Measurements from ENCODE around the gene MAGED2. TPM values are rescaled to one million over a fixed set of nuclear protein-coding genes. Genes with fewer than 3 reads are reported as not detected.
A peak's percentile ranks its signal among the peaks of the same experiment; 100 is the strongest.

MAGED2 gene
- total RNA-seq, 2 donors from 2014 or later: 40.8 to 54.8 TPM

- ATAC-seq (replicated peaks): peak; percentile 33
- no peaks in the 10 kb centered on the region for H3K27me3 Mint-ChIP-seq
- peaks cover 16% of the 10 kb centered on the region for H3K4me1 Mint-ChIP-seq
- H3K9me3 Mint-ChIP-seq: no peaks in the 10 kb centered on the region
- peak overlapping the region; percentile 97 for H3K27ac Mint-ChIP-seq
- peak overlapping the region; percentile 93 for H3K4me3 Mint-ChIP-seq
- peaks cover 38% of the 10 kb centered on the region for H3K36me3 Mint-ChIP-seq (ENCODE audit: low read depth)
Observed at GRCh38 chrX:54808109-54808604, 612 bp downstream of the MAGED2 start.

DNA sequence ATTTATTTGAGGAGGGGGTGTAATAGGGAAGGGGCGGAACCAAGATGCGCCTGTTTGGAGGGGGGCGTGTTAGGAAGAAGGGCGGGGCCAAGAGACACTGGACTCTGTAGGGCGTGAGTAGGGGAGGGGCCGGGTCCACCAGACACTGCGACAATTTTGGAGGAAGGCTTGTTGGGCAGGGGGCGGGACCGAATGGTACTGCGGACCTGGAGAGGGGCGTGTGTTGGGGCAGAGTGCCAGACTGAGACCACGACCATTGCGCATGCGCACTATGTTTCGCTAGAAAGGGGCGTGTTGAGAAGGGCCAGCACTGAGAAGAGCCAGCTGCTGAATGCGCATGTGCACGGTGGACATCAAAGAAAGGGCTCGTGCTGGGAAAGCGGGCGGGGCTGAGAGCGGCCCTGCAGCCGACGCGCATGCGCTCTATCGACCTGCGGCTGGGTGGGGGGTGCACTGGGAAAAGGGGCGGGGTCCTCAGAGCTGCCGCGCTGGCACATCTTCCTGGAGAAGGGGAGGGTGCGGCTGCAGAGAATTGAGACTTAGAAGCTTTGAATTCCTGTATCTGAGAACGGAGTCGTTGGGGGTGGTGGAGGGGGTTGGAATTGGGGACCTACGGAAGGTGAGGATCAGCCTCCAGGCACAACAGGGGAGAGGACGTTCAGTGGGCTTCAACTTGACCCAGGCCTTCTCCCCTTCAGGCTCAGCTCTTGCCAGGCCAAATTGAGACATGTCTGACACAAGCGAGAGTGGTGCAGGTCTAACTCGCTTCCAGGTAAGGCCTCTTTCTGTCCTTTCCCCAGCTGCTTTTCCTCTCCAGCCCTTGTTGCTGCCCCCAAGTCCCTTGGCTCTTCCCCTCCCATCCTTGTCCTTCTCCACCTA, 1.3 kb downstream of the MAGED2 start:
- Mint-ChIP-seq H3K27ac (peak overlapping the region; percentile 97), H3K4me3 (peak overlapping the region; percentile 93), H3K36me3 (ENCODE audit: low read depth) (peaks cover 45% of the 10 kb centered on the region), H3K27me3 (no peaks in the 10 kb centered on the region), H3K9me3 (no peaks in the 10 kb centered on the region), H3K4me1 (peaks cover 16% of the 10 kb centered on the region)
- peak; percentile 95 for ATAC-seq (replicated peaks)

DNA sequence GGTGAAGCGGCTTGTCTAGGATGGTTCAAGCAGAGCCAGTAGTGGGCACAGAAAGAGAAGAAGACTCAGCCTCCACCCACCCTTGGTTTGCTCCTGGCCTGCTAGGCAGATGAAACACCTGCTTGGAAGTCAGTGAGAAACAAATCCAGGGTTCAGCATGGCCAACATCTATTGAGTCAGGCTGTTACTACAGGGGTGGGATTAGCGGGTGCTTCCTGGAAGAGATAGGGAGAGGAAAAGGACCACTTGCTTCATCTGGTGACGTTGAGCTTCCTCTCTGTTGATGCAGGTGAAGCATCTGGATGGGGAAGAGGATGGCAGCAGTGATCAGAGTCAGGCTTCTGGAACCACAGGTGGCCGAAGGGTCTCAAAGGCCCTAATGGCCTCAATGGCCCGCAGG, 3.0 kb downstream of the MAGED2 start:
- peaks cover 57% of the 10 kb centered on the region for H3K36me3 Mint-ChIP-seq (ENCODE audit: low read depth)
- peaks cover 13% of the 10 kb centered on the region for H3K4me1 Mint-ChIP-seq
- no peaks in the 10 kb centered on the region for H3K27me3 Mint-ChIP-seq
- H3K4me3 Mint-ChIP-seq: peak overlapping the region; percentile 93
- no peaks in the 10 kb centered on the region for H3K9me3 Mint-ChIP-seq
- no peak for ATAC-seq (replicated peaks)
- no peak overlapping the region for H3K27ac Mint-ChIP-seq

DNA sequence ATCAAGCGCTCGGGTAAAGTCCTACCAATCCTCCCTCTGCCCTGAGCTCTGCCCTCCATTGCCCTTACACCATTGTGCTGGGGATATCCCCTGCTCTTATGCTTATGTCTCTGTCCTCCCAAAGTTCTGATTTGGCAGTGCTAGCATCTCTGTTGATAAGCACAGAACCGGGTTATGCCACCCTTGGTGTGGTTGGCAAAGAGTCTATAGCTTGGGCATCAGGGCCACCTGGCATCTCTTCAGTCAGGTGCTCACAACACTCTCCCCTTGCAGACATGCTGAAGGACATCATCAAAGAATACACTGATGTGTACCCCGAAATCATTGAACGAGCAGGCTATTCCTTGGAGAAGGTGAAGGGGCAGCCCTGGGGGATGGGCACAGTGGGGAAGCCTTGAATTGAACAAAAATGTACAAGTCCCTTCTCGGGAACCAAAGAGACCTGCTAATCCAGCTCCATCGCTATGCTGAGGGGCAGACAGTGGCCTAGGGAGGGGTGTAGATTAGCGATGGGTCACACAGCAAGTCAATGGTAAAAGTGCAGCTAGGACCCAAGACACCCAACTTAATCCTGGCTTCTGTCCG, 3.8 kb downstream of the MAGED2 start:
- peaks cover 65% of the 10 kb centered on the region for H3K36me3 Mint-ChIP-seq (ENCODE audit: low read depth)
- peaks cover 9% of the 10 kb centered on the region for H3K4me1 Mint-ChIP-seq
- no peaks in the 10 kb centered on the region for H3K9me3 Mint-ChIP-seq
- H3K4me3 Mint-ChIP-seq: peak overlapping the region; percentile 12
- no peak overlapping the region for H3K27ac Mint-ChIP-seq
- H3K27me3 Mint-ChIP-seq: no peaks in the 10 kb centered on the region
- no peak for ATAC-seq (replicated peaks)

DNA sequence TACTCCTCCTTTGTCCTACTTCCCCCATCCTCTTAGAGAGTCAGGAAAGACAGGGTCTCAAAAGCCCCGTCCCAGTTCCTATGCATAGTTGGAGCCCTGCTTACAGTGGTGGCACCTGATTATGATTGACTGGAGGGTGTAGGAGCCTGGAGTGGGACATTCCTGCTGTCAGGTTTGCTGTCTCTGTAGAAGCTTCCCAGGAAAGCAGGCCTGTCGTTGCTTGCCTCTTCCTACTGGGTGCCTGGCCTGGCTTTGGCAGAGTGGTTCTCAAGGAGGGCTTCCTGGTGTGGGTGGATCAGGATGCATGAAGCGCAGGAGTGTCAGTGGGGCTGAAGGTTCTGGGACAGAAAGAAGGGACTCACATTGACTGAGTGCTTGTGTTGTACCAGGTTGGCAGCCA, 4.8 kb downstream of the MAGED2 start:
- ATAC-seq (replicated peaks): no peak
- Mint-ChIP-seq H3K4me3 (no peak overlapping the region), H3K4me1 (peaks cover 9% of the 10 kb centered on the region), H3K9me3 (no peaks in the 10 kb centered on the region), H3K27ac (no peak overlapping the region), H3K27me3 (no peaks in the 10 kb centered on the region), H3K36me3 (ENCODE audit: low read depth) (peaks cover 67% of the 10 kb centered on the region)

GRCh38 chrX:54817220-54817820, 9.8 kb downstream of the MAGED2 start:
- Mint-ChIP-seq H3K4me1 (no peaks in the 10 kb centered on the region), H3K36me3 (ENCODE audit: low read depth) (peaks cover 37% of the 10 kb centered on the region), H3K27me3 (no peaks in the 10 kb centered on the region), H3K27ac (no peak overlapping the region), H3K9me3 (no peaks in the 10 kb centered on the region), H3K4me3 (no peak overlapping the region)
- no peak for ATAC-seq (replicated peaks)

DNA sequence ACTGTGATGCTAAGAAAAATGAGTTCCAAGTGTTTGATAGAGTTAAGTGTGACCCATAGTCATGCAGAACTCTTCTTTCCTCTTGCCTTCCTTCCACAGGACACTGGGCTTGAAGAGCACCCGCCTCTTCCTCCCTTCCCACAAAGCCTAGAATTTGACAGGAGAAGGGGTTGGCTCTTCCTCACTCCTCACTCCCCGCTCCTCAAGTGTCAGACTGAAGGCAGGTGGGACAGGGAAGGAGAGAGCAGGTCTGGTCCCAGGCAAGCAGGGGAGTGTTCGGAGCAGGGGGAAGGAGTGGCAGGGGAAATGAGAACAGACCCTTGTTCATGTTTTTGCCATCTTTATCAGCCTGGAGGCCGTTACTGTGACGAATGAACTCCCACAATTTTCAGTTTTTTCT, 10.7 kb downstream of the MAGED2 start:
- no peaks in the 10 kb centered on the region for H3K4me1 Mint-ChIP-seq
- H3K9me3 Mint-ChIP-seq: no peaks in the 10 kb centered on the region
- no peak overlapping the region for H3K4me3 Mint-ChIP-seq
- H3K27ac Mint-ChIP-seq: no peak overlapping the region
- no peaks in the 10 kb centered on the region for H3K27me3 Mint-ChIP-seq
- ATAC-seq (replicated peaks): no peak
- H3K36me3 Mint-ChIP-seq (ENCODE audit: low read depth): peaks cover 28% of the 10 kb centered on the region

DNA sequence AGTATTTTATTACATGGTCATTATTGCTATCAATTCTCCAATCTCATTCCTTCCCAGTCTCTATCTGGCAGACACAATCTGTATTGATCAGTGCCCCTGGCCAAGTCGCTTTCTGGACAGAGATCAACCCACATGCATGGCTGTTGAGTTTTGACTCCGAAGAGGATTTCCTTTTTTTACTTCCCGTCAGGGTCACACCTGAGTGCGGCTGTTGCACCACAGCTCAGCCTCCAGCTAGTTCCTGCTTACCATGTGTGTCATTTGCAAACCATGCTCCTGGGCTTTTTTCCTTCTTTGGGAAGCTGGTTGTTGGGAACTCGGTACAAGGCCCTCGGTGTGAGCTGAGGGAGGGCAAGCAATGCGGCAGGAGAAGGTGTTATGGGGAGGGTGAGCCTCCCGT, 11.7 kb downstream of the MAGED2 start:
- no peaks in the 10 kb centered on the region for H3K4me1 Mint-ChIP-seq
- no peaks in the 10 kb centered on the region for H3K27me3 Mint-ChIP-seq
- ATAC-seq (replicated peaks): no peak
- no peak overlapping the region for H3K4me3 Mint-ChIP-seq
- no peaks in the 10 kb centered on the region for H3K9me3 Mint-ChIP-seq
- peaks cover 18% of the 10 kb centered on the region for H3K36me3 Mint-ChIP-seq (ENCODE audit: low read depth)
- no peak overlapping the region for H3K27ac Mint-ChIP-seq

- H3K36me3 Mint-ChIP-seq (ENCODE audit: low read depth): peaks cover 8% of the 10 kb centered on the region
- H3K4me1 Mint-ChIP-seq: peaks cover 4% of the 10 kb centered on the region
- no peaks in the 10 kb centered on the region for H3K9me3 Mint-ChIP-seq
- H3K27ac Mint-ChIP-seq: no peak overlapping the region
- ATAC-seq (replicated peaks): no peak
- no peaks in the 10 kb centered on the region for H3K27me3 Mint-ChIP-seq
- H3K4me3 Mint-ChIP-seq: no peak overlapping the region
Observed at GRCh38 chrX:54820737-54821136, 13.2 kb downstream of the MAGED2 start.

DNA sequence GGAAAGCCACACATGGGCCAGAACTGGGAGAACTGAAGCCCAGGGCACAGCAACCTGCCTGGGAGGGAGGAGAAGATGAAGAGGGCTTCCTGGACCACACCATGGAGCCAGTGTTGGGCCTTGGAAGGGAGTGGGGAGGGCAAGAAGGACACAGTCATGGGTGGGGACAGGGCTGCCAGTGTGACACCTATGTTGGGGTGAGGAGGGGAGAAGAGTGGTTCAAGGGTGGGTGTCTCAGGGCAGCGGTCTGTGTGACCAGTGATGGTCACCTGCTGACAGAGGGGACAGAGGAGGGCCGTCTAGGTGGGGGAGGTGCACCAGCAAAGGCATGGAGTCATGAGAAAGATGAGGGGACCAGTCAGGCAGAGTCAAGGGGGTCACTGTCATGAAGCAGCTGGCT, 13.8 kb downstream of the MAGED2 start:
- no peaks in the 10 kb centered on the region for H3K27me3 Mint-ChIP-seq
- H3K27ac Mint-ChIP-seq: no peak overlapping the region
- no peak for ATAC-seq (replicated peaks)
- H3K4me3 Mint-ChIP-seq: no peak overlapping the region
- H3K9me3 Mint-ChIP-seq: no peaks in the 10 kb centered on the region
- H3K36me3 Mint-ChIP-seq (ENCODE audit: low read depth): peaks cover 2% of the 10 kb centered on the region
- peaks cover 7% of the 10 kb centered on the region for H3K4me1 Mint-ChIP-seq

GRCh38 chrX:54824195-54824594, 16.6 kb downstream of the MAGED2 start:
- H3K36me3 Mint-ChIP-seq (ENCODE audit: low read depth): no peaks in the 10 kb centered on the region
- H3K4me1 Mint-ChIP-seq: peaks cover 7% of the 10 kb centered on the region
- no peak overlapping the region for H3K4me3 Mint-ChIP-seq
- H3K9me3 Mint-ChIP-seq: no peaks in the 10 kb centered on the region
- ATAC-seq (replicated peaks): no peak
- no peak overlapping the region for H3K27ac Mint-ChIP-seq
- no peaks in the 10 kb centered on the region for H3K27me3 Mint-ChIP-seq

DNA sequence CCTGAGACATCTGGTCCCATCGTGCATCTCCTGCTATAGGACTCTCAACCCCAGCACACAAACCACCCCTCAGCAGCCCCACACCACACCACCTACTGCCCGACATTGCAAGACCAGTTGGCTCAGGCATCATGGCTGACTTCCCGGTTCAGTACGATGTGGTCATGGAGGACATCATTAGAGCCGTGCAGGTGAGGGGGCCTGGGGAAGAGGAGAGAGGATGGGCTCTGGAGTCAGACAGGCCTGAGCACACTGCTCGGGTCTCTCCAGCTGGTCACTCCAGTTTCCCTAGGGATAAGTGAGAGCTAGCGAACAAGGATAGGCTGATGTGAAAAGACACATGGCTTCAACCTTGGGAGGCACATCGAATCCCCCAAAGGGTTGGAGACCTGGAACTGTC, 17.2 kb downstream of the MAGED2 start:
- Mint-ChIP-seq H3K27me3 (no peaks in the 10 kb centered on the region), H3K4me1 (peaks cover 7% of the 10 kb centered on the region), H3K4me3 (no peak overlapping the region), H3K27ac (no peak overlapping the region), H3K36me3 (ENCODE audit: low read depth) (no peaks in the 10 kb centered on the region), H3K9me3 (no peaks in the 10 kb centered on the region)
- ATAC-seq (replicated peaks): no peak

DNA sequence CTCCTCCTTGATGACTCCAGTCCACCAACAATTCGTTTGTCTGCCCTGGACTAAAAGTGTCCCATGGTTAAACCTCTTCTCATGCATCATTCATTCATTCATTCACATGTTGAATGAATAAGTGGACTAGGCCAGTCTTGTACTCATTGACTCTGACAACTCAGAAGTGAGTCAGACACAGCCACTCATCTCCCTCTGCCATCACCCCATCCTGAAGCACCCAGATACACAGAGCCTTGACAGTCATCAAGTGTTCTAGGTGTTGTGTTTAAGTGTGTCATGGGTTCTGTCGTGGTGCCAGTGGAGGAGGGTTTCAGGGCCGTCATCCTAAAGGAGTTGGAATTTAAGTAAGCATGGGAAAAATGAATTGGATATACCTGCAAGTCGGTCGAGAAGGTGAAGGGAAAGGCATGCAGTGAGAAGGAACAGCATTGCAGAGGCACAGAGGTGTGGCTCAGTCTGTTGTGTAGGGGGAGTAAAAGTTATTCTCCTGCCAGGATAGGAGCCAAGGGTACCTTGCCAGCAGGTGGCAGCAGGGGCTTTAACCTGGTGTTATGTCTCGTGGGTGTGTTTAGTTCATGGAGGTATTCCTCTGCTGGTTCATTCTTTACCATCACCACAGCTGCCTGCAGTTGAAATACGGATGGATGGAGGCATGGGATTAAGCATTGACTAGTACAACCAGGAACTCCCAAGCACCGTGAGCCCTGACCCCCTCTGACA, 18.3 kb downstream of the MAGED2 start:
- Mint-ChIP-seq H3K4me3 (no peak overlapping the region), H3K4me1 (peaks cover 7% of the 10 kb centered on the region), H3K27me3 (no peaks in the 10 kb centered on the region), H3K27ac (peak overlapping the region; percentile 13), H3K36me3 (ENCODE audit: low read depth) (no peaks in the 10 kb centered on the region), H3K9me3 (no peaks in the 10 kb centered on the region)
- ATAC-seq (replicated peaks): peak; percentile 87

GRCh38 chrX:54826598-54826997, 19.1 kb downstream of the MAGED2 start:
- Mint-ChIP-seq H3K9me3 (no peaks in the 10 kb centered on the region), H3K27ac (peak overlapping the region; percentile 13), H3K27me3 (no peaks in the 10 kb centered on the region), H3K36me3 (ENCODE audit: low read depth) (no peaks in the 10 kb centered on the region), H3K4me1 (peaks cover 7% of the 10 kb centered on the region), H3K4me3 (no peak overlapping the region)
- no peak for ATAC-seq (replicated peaks)
